K562 treated with DMSO at 1 percent for 24 hours (cell line): ENCODE measurements around the gene CBLN1. TPM values are rescaled to one million over a fixed set of nuclear protein-coding genes. Genes with fewer than 3 reads are reported as not detected.

Source experiments
- total RNA-seq: library from RNA; unstranded; fragments of 300-600 nt; gene quantifications from 2 replicates; pipeline ENCODE4 v1.2.3, GENCODE V29; 2022; ENCODE audit warnings: low read depth; ENCODE audit not compliant: insufficient read depth

The CBLN1 gene
- total RNA-seq = 0.41 TPM in 1 of 2 replicates, not detected in the other

DNA sequence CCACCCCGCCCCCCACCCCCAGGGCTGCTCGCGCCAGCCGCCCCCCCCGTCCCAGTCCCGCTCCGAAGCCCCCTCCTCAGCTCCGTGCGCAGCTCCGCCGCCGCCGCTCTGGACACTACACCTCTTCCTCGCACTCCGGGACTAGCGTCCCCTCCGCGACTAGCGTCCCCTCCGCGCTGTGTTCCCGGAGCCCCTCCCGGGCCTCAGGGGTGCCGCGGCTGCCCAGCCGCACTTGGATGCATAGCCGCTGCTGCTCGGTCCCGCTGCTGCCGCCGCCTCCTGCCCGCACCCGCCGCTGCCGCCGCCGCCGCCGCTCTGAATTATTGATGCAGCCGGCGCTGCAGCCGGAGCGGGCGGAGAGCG, at the start of gene CBLN1:
TSS of gene CBLN1 (minus strand) at position 359 of the 363 bp plus-strand sequence. CDS start 373 bp downstream, outside the sequence.

Other genes starting within 250 kb of the CBLN1 start
- not detected in 2 replicates for gene C16orf78, start 92.0 kb upstream of the CBLN1 start, total RNA-seq